Endothelial cell of umbilical vein (primary cell): Measurements from ENCODE around the gene TBC1D7. TPM values are rescaled to one million over a fixed set of nuclear protein-coding genes. Genes with fewer than 3 reads are reported as not detected.

ENCODE experiments used
- BruUV-seq: library from RNA; stranded (reverse); fragments of 400-500 nt; replicated peaks from 2 replicates; lab custom pipeline; 2021; lab: Mats Ljungman, UMichigan
- CTCF ChIA-PET: fragments of 300-600, 350-600 bp; sonication (Branson Sonifier 250); formaldehyde crosslinking; loops from one replicate; lab custom pipeline; 2021; ENCODE audit warnings: antibody characterized with exemption, inconsistent platforms; lab: Charles Lee
- POLR2A ChIA-PET: fragments of 300-600, 350-600 bp; sonication (Branson Sonifier 250); formaldehyde crosslinking; loops from one replicate; lab custom pipeline; 2021; ENCODE audit warnings: antibody characterized with exemption, inconsistent platforms; lab: Charles Lee
- DNase-seq: peaks from one replicate; pipeline ENCODE4 v3.0.0-alpha.2; 2011; ENCODE audit warnings: low read depth, low spot score
- FAIRE-seq: peaks from 2 replicates; lab custom pipeline; 2011; peaks lifted over from hg19 to GRCh38; lab: Jason Lieb, UNC
- H2AFZ ChIP-seq: 2 replicates; pipeline ENCODE4 v1.6.0; 2012; ENCODE audit warnings: low read depth, low read length, control low read depth, inconsistent platforms
- H3K27ac ChIP-seq: 2 replicates; pipeline ENCODE4 v1.5.1; 2011; ENCODE audit warnings: low read depth, mild to moderate bottlenecking, control low read depth, low read length, moderate library complexity; ENCODE audit not compliant: insufficient read depth
- H3K27me3 ChIP-seq, 2 experiments: 2 replicates each; pipeline versions ENCODE4 v1.6.0 to v1.6.1; 2011; ENCODE audit warnings: low read length in 2 of 2, mixed read lengths in 1 of 2; ENCODE audit not compliant: control insufficient read depth in 2 of 2, insufficient read depth in 2 of 2
- H3K36me3 ChIP-seq, 2 experiments: 2 replicates in 1 of 2; 3 replicates in 1 of 2; pipeline ENCODE4 v1.5.1; 2011; ENCODE audit warnings: low read length in 2 of 2, mild to moderate bottlenecking in 1 of 2, moderate library complexity in 1 of 2; ENCODE audit not compliant: control insufficient read depth in 2 of 2, insufficient read depth in 2 of 2; ENCODE audit errors: extremely low read depth in 1 of 2
- H3K4me1 ChIP-seq: 3 replicates; pipeline ENCODE4 v1.5.1; 2011; ENCODE audit warnings: mild to moderate bottlenecking, low read length; ENCODE audit not compliant: control insufficient read depth, insufficient read depth; ENCODE audit errors: extremely low read depth
- H3K4me2 ChIP-seq: 2 replicates; pipeline ENCODE4 v1.6.1; 2011; ENCODE audit warnings: low read length, control low read depth, mixed read lengths; ENCODE audit not compliant: insufficient read depth
- H3K4me3 ChIP-seq, 3 experiments: fragments of 200-600 bp in 1 of 3; sonication (generic), shearing (Covaris generic) in 1 of 3; replicated peaks in 1 of 3; 2 replicates each; pipeline ENCODE4 v1.5.1; 2011 to 2016; ENCODE audit warnings: control low read depth in 3 of 3, low read length in 3 of 3, mild to moderate bottlenecking in 2 of 3, inconsistent platforms in 1 of 3, low read depth in 1 of 3, moderate library complexity in 1 of 3; ENCODE audit not compliant: insufficient read depth in 1 of 3
- H3K79me2 ChIP-seq: 2 replicates; pipeline ENCODE4 v1.6.0; 2012; ENCODE audit warnings: low read length, inconsistent platforms; ENCODE audit not compliant: control insufficient read depth, insufficient read depth
- H3K9ac ChIP-seq: replicated peaks from 2 replicates; pipeline ENCODE3; 2011; ENCODE audit warnings: low read length, control low read depth; ENCODE audit not compliant: insufficient read depth; ENCODE audit errors: extremely low read depth
- H3K9me1 ChIP-seq: replicated peaks from 3 replicates; pipeline ENCODE4 v1.6.0; 2011; ENCODE audit warnings: mild to moderate bottlenecking, low read length; ENCODE audit not compliant: control insufficient read depth, insufficient read depth; ENCODE audit errors: extremely low read depth
- H3K9me3 ChIP-seq: replicated peaks from 2 replicates; pipeline ENCODE4 v1.5.1; 2012; ENCODE audit warnings: low read length, inconsistent platforms; ENCODE audit not compliant: control insufficient read depth, insufficient read depth
- H4K20me1 ChIP-seq: replicated peaks from 2 replicates; pipeline ENCODE3; 2011; ENCODE audit warnings: mild to moderate bottlenecking, low read length; ENCODE audit not compliant: control insufficient read depth, insufficient read depth; ENCODE audit errors: extremely low read depth
- EZH2 ChIP-seq: IDR thresholded peaks from 2 replicates; pipeline ENCODE4 v1.6.1; 2012; ENCODE audit warnings: borderline replicate concordance, low read depth, mild to moderate bottlenecking, moderate library complexity, low read length, inconsistent platforms; ENCODE audit not compliant: severe bottlenecking
- FOS ChIP-seq: IDR thresholded peaks from 2 replicates; pipeline ENCODE4 v1.6.1; 2011; ENCODE audit warnings: mild to moderate bottlenecking, low read length, moderate library complexity, borderline replicate concordance; ENCODE audit not compliant: insufficient read depth
- GATA2 ChIP-seq: IDR thresholded peaks from 2 replicates; pipeline ENCODE4 v1.7.0; 2011; ENCODE audit warnings: low read depth, mild to moderate bottlenecking, moderate library complexity, mixed read lengths, low read length; ENCODE audit not compliant: insufficient read length, insufficient read depth
- JUN ChIP-seq: IDR thresholded peaks from 2 replicates; pipeline ENCODE4 v1.6.1; 2011; ENCODE audit warnings: borderline replicate concordance, low read depth; ENCODE audit not compliant: insufficient read length, insufficient read depth
- MYC ChIP-seq: IDR thresholded peaks from one replicate; pipeline ENCODE4 v1.6.1; 2011; ENCODE audit warnings: mild to moderate bottlenecking, low read depth, low read length
- POLR2A ChIP-seq: IDR thresholded peaks from 2 replicates; pipeline ENCODE4 v1.6.1; 2012; ENCODE audit warnings: low read depth, mild to moderate bottlenecking, control low read depth, low read length
- POLR2AphosphoS5 ChIP-seq: IDR thresholded peaks from 2 replicates; pipeline ENCODE4 v1.6.1; 2012; ENCODE audit warnings: low read depth, mild to moderate bottlenecking, control low read depth, low read length, moderate library complexity; ENCODE audit not compliant: insufficient read depth
- dilution Hi-C: fragments of 300-500 bp; cut with MboI; formaldehyde crosslinking; loops from one replicate; pipeline ENCODE4 v1.15.0; 2019; ENCODE audit warnings: low sequenced_read_pairs; ENCODE audit not compliant: extremely low pct_ligation_motif_present
- intact Hi-C: fragments of 100-400 bp; cut with micrococcal nuclease; formaldehyde crosslinking; loops from one replicate; pipeline ENCODE4 v1.10.0; 2022
- polyA plus RNA-seq, 4 experiments: library from polyadenylated mRNA; depleted of rRNA in 3 of 4; stranded (reverse) in 3 of 4; unstranded in 1 of 4; fragments of >200 nt; gene quantifications; 2 replicates each; pipeline versions ENCODE4 v1.2.1 to v1.2.3, GENCODE V29; 2011 to 2012; ENCODE audit warnings: missing spikeins in 1 of 4
- total RNA-seq: library from RNA; stranded (reverse); gene quantifications from 2 replicates; pipeline ENCODE4 v1.2.3, GENCODE V29; 2021
- TF ChIP-seq, protein P1 (sequence below), 2 donors: IDR thresholded peaks; 1 replicate in 1 of 2; 2 replicates in 1 of 2; pipeline ENCODE4 v1.5.1; 2011; ENCODE audit warnings: low read length in 2 of 2, mild to moderate bottlenecking in 2 of 2, moderate library complexity in 2 of 2, control low read depth in 1 of 2, inconsistent platforms in 1 of 2, low read depth in 1 of 2; ENCODE audit not compliant: insufficient read depth in 1 of 2; ENCODE audit errors: extremely low read depth in 1 of 2

Gene TBC1D7
- total and polyA plus RNA-seq, 2 donors (not counting 3 experiments of a cell fraction or from before 2014, with no cell fraction given), result 26.6 to 28.1 TPM

DNA sequence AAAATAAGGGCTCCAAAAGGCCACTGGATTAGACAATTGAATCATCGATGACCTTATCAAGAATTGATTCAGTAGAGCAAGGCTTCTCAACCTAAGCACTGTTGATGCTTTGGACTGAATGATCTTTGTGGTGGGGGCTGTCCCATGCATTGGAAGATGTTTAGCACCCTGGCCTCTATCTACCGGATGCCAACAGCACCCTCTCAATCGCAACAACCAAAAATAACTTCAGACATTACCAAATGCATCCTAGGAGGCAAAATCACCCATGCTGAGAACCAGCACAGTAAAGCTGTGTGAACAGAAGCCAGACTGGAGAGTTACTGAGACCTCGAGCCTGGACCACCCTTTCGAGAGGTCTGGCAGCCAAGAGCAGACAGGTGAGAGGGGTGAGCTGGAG is 67.5 kb downstream of the TBC1D7 start:
- H3K79me2 ChIP-seq, result no peaks in the 10 kb centered on the region
- no peak overlapping the region for H3K4me3 ChIP-seq
- intact Hi-C loops (no loop called here), dilution Hi-C loops (no loop called here)
- no peak for FAIRE-seq
- POLR2A ChIA-PET, result no interaction called here
- no peaks in the 10 kb centered on the region for H4K20me1 ChIP-seq
- H3K4me1 ChIP-seq, result no peaks in the 10 kb centered on the region
- H3K9me1 ChIP-seq, result no peaks in the 10 kb centered on the region
- H2AFZ ChIP-seq, result no peak overlapping the region
- no peaks in the 10 kb centered on the region for H3K27me3 ChIP-seq
- H3K36me3 ChIP-seq, result no peaks in the 10 kb centered on the region
- no peak for TF ChIP-seq POLR2AphosphoS5
- no peak for TF ChIP-seq POLR2A
- TF ChIP-seq, protein P1, sequence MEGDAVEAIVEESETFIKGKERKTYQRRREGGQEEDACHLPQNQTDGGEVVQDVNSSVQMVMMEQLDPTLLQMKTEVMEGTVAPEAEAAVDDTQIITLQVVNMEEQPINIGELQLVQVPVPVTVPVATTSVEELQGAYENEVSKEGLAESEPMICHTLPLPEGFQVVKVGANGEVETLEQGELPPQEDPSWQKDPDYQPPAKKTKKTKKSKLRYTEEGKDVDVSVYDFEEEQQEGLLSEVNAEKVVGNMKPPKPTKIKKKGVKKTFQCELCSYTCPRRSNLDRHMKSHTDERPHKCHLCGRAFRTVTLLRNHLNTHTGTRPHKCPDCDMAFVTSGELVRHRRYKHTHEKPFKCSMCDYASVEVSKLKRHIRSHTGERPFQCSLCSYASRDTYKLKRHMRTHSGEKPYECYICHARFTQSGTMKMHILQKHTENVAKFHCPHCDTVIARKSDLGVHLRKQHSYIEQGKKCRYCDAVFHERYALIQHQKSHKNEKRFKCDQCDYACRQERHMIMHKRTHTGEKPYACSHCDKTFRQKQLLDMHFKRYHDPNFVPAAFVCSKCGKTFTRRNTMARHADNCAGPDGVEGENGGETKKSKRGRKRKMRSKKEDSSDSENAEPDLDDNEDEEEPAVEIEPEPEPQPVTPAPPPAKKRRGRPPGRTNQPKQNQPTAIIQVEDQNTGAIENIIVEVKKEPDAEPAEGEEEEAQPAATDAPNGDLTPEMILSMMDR (IDR thresholded peaks at IDR 0.05; ENCODE audit: extremely low read depth in 1 of 2, insufficient read depth in 1 of 2, low read depth in 1 of 2, low read length in 2 of 2), result no peak
- TF ChIP-seq GATA2, result no peak
- no peak for TF ChIP-seq EZH2
- TF ChIP-seq MYC, result no peak
- TF ChIP-seq JUN, result no peak
- no peak for TF ChIP-seq FOS
- H3K4me2 ChIP-seq, result no peak overlapping the region
- H3K9ac ChIP-seq, result no peak overlapping the region
- DNase-seq, result no peak
- CTCF ChIA-PET, result no interaction called here
- BruUV-seq, result no TSS peak
- no peaks in the 10 kb centered on the region for H3K9me3 ChIP-seq
- H3K27ac ChIP-seq, result no peak overlapping the region
